IPS-18a (cell line): Measurements from ENCODE around the gene URGCP.

Experiments used
- H3K27ac ChIP-seq: one replicate; pipeline ENCODE4 v1.5.1; 2013; ENCODE audit warnings: low read length
- H3K27me3 ChIP-seq: one replicate; pipeline ENCODE4 v1.6.1; 2013; ENCODE audit warnings: mild to moderate bottlenecking, low read length; ENCODE audit not compliant: control insufficient read depth, insufficient read depth
- H3K36me3 ChIP-seq: one replicate; pipeline ENCODE4 v1.6.1; 2013; ENCODE audit warnings: low read depth, low read length; ENCODE audit not compliant: control insufficient read depth
- H3K4me1 ChIP-seq: one replicate; pipeline ENCODE4 v1.6.1; 2013; ENCODE audit warnings: low read depth, low read length; ENCODE audit not compliant: control insufficient read depth
- H3K4me3 ChIP-seq: one replicate; pipeline ENCODE4 v1.5.1; 2013; ENCODE audit warnings: low read length
- H3K9ac ChIP-seq: one replicate; pipeline ENCODE4 v1.6.1; 2013; ENCODE audit warnings: mild to moderate bottlenecking, low read length, moderate library complexity
- H3K9me3 ChIP-seq: one replicate; pipeline ENCODE4 v1.6.1; 2013; ENCODE audit warnings: low read depth, low read length; ENCODE audit not compliant: control insufficient read depth

The URGCP gene

DNA sequence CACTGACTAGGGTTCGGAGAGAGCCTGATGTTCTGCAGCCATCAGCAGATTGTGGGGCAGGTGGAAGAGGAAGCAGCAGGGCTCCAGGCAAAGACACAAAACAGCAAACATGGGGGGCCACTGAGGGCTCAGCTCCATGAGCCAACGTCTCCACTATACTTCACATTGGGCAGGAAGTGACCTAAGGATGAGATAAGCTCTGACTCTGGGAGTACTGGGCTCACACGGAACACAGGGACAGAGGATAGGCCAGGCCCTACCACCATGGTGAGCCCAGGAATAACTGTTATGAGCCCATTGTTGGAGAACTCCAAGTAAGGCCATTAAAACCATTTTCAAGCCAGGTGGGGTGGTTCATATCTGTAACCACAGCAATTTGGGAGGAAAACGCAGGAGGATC lies 22.2 kb downstream of the URGCP start:
- Histone ChIP-seq H3K9me3 (no peaks in the 10 kb centered on the region), H3K36me3 (peaks cover under 1% of the 10 kb centered on the region), H3K4me3 (no peak overlapping the region), H3K9ac (no peak overlapping the region), H3K4me1 (no peaks in the 10 kb centered on the region), H3K27me3 (no peaks in the 10 kb centered on the region), H3K27ac (no peak overlapping the region)

DNA sequence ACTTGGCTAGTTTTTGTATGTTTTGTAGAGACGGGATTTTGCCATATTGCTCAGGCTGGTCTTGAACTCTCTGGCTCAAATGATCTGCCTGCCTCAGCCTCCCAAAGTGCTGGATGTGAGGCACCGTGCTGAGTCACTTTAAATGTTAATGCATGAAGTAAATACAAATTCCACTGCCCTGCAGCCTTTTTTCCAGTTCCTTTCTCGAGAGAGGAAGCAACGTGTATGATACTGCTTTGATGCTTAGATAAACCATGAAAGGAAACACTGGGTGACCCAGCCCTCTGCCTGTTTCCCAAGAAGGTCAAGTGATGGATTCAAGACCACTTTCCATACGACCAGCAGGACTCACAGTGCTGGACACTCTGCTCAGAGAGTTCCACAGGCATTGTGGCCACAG lies 25.8 kb downstream of the URGCP start:
- Histone ChIP-seq H3K9me3 (no peaks in the 10 kb centered on the region), H3K9ac (no peak overlapping the region), H3K27ac (no peak overlapping the region), H3K4me1 (no peaks in the 10 kb centered on the region), H3K27me3 (no peaks in the 10 kb centered on the region), H3K36me3 (peaks cover 29% of the 10 kb centered on the region), H3K4me3 (no peak overlapping the region)

DNA sequence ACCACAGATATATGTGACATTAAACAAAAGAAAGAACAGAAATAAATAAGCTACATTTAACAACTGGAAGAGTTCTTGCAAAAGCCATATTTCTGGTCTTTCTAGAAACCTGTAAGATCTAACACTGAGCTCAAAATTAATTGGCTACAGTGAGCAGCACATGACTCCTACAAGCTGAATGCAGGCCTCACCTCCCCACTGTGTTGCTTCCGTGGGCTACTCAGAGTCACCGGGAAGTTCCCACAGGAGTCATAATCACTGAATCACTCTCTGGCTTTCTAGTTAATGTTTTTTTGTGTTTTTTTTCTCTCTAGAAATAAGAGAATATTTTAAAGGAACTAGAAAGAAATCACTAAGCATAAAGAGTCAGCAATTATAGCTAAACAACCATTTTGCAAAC lies 26.9 kb downstream of the URGCP start:
- no peaks in the 10 kb centered on the region for H3K4me1 ChIP-seq
- H3K27ac ChIP-seq: no peak overlapping the region
- no peak overlapping the region for H3K4me3 ChIP-seq
- no peaks in the 10 kb centered on the region for H3K27me3 ChIP-seq
- no peak overlapping the region for H3K9ac ChIP-seq
- peaks cover 29% of the 10 kb centered on the region for H3K36me3 ChIP-seq
- no peaks in the 10 kb centered on the region for H3K9me3 ChIP-seq

- H3K27ac ChIP-seq: no peak overlapping the region
- H3K4me3 ChIP-seq: no peak overlapping the region
- H3K9me3 ChIP-seq: no peaks in the 10 kb centered on the region
- H3K4me1 ChIP-seq: no peaks in the 10 kb centered on the region
- no peaks in the 10 kb centered on the region for H3K27me3 ChIP-seq
- no peak overlapping the region for H3K9ac ChIP-seq
- H3K36me3 ChIP-seq: peaks cover 29% of the 10 kb centered on the region
Measured at GRCh38 chr7:43878867-43879266, 27.5 kb downstream of the URGCP start.

DNA sequence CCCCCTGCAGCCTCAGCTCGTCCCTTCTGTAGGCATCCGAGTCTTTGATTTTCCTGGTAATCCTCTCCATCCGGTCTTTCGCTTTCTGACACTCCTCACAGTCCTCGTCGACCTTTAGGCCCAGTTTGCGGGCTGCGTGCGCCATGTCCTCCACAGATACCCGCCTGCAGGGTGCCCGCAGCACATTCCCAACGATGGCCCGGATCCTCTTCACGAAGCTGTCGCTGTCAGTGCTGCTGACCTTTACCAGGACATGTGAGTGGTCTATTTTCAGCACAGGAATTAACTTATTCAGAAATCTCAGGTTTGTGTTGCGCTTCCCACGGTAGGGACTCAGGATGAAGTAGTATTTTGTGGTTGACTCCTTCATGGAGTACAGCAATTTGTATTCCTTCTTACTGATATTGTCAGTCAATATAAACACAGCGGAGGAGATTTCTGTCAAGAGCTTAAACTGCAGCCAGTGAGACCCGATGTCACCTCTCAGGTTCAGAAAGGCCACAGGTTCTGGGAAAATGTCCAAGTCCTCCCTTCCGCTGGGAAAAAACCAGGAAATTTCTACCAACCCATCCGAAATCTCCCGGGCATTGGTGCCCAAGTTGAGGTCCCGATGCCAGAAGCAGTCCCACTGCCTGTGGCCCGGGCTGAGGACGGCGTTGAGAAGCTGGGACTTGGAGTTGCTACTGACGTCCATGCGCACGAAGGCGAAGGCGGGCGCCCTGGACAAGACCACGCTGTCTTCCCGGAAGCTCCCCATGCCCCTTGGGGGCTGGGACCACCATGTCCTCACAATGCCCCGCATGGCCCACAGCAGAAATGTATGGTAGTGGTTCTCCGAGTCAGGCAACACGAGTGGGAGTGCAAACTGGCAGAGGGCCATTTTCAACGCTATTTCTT lies 28.2 kb downstream of the URGCP start:
- no peak overlapping the region for H3K27ac ChIP-seq
- no peak overlapping the region for H3K9ac ChIP-seq
- H3K4me3 ChIP-seq: no peak overlapping the region
- no peaks in the 10 kb centered on the region for H3K4me1 ChIP-seq
- H3K27me3 ChIP-seq: no peaks in the 10 kb centered on the region
- no peaks in the 10 kb centered on the region for H3K9me3 ChIP-seq
- peaks cover 29% of the 10 kb centered on the region for H3K36me3 ChIP-seq

GRCh38 chr7:43876976-43877745 lies 29.2 kb downstream of the URGCP start:
- H3K9ac ChIP-seq: no peak overlapping the region
- no peak overlapping the region for H3K27ac ChIP-seq
- H3K4me1 ChIP-seq: peaks cover 5% of the 10 kb centered on the region
- no peaks in the 10 kb centered on the region for H3K27me3 ChIP-seq
- no peak overlapping the region for H3K4me3 ChIP-seq
- H3K9me3 ChIP-seq: no peaks in the 10 kb centered on the region
- peaks cover 29% of the 10 kb centered on the region for H3K36me3 ChIP-seq

GRCh38 chr7:43876241-43876640 lies 30.2 kb downstream of the URGCP start:
- H3K36me3 ChIP-seq: peaks cover 29% of the 10 kb centered on the region
- H3K27me3 ChIP-seq: no peaks in the 10 kb centered on the region
- no peak overlapping the region for H3K4me3 ChIP-seq
- peaks cover 7% of the 10 kb centered on the region for H3K4me1 ChIP-seq
- no peak overlapping the region for H3K27ac ChIP-seq
- H3K9me3 ChIP-seq: no peaks in the 10 kb centered on the region
- no peak overlapping the region for H3K9ac ChIP-seq

DNA sequence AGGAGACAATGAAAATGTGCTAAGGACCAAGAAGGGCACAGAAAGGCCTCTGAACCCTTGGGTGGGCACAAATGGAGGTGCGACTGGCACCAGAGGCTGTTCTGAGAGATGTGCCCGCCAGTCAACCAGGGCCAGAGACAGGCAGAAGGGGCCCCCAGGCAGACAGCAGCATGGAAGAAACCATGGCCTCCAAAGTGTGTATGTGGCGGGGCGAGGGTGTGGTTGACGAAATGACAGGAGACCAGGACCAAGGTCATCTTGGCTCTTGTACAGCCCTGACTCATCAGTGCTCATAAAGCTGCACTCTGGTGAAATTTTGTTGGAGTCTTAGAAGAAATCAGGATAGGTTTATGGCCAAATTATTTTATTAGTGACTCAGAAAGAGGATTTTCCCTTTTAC lies 33.1 kb downstream of the URGCP start:
- peaks cover 18% of the 10 kb centered on the region for H3K4me1 ChIP-seq
- H3K36me3 ChIP-seq: peaks cover 19% of the 10 kb centered on the region
- H3K9me3 ChIP-seq: no peaks in the 10 kb centered on the region
- H3K9ac ChIP-seq: no peak overlapping the region
- H3K4me3 ChIP-seq: no peak overlapping the region
- H3K27me3 ChIP-seq: no peaks in the 10 kb centered on the region
- no peak overlapping the region for H3K27ac ChIP-seq

DNA sequence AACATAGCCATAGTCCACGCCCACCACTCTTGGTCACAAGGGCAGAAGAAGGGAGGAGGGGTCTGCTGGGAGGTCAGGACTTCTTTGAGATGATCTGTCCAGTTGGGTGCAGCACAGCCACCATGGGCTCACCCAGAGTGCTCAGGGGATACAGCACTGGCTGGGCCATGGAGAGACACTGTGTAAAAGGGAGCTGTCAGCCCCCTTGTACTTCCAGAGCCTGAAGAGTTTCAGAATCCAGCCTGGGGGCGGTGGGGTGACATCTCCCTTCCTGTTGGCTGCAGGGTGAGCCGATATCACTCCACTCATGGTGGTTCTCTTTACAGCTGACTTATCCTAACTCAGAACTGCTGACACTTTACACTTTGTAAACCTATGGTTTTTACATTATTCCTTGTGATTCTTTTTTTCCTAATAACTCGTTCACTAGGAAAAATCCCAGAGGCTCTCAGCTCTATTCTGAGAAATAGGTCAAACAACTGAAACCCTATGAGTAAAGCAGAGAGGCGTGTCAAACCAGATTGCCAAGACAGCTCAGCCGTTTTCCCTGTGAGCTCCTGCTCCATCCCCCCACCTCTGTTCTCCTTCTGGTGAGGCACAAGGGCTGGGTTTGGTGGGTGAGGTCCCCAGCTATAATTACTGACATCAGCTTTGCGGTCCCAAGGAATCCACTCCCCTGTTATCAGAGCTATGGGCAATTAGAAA lies 33.8 kb downstream of the URGCP start:
- Histone ChIP-seq H3K27me3 (no peaks in the 10 kb centered on the region), H3K4me1 (peaks cover 18% of the 10 kb centered on the region), H3K4me3 (no peak overlapping the region), H3K27ac (no peak overlapping the region), H3K9ac (no peak overlapping the region), H3K36me3 (peaks cover 18% of the 10 kb centered on the region), H3K9me3 (no peaks in the 10 kb centered on the region)

DNA sequence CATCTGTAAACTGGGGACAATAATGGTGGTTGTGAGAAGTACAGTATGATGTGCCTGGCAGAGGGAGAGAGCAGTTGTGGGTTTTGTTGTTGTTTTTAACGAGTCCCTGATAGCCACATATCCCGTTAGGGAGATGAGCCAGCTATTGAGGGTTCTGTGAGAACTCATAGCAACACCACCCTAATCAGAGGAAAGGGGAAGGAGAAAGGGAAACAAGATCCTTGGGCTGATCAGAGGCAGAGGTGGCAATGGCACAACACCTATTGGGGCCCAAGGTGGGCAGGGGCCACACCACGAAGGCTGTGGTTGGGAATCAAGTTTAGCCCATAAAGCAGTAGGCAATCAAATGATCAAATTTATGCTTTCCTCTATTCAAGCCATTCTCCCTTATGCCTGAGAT lies 35.3 kb downstream of the URGCP start:
- Histone ChIP-seq H3K4me1 (peaks cover 18% of the 10 kb centered on the region), H3K27me3 (no peaks in the 10 kb centered on the region), H3K27ac (no peak overlapping the region), H3K9ac (no peak overlapping the region), H3K4me3 (no peak overlapping the region), H3K36me3 (peaks cover 12% of the 10 kb centered on the region), H3K9me3 (no peaks in the 10 kb centered on the region)

DNA sequence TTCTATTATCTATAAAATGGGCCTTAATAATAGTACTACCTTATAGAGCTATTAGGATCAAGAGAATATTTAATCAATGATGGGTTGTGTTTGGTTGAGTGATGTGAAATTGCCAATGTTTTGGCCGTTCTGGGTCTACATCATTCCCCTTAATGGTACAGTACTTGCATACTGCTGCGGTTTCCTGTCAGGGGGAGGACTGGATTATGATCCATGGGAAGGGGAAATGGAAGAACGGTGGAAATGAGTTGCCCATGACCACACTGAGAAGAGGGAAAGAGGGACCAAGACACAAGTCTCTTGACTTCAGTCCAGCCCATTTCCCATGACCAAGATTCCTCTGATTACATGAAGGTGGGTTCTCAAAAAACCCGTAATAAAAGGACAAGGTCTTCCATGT lies 36.1 kb downstream of the URGCP start:
- Histone ChIP-seq H3K4me3 (peak overlapping the region; percentile 88), H3K27ac (no peak overlapping the region), H3K9ac (no peak overlapping the region), H3K27me3 (no peaks in the 10 kb centered on the region), H3K36me3 (peaks cover 11% of the 10 kb centered on the region), H3K4me1 (peaks cover 18% of the 10 kb centered on the region), H3K9me3 (no peaks in the 10 kb centered on the region)
